B cell (primary cell): ENCODE results near the gene IWS1. TPM values are rescaled to one million over a fixed set of nuclear protein-coding genes. Genes with fewer than 3 reads are reported as not detected.

Experiments used
- ATAC-seq: fragments of 200-7000 bp; cut with Tn5 transposase; one replicate; pipeline ENCODE4 v1.10.0; 2021; ENCODE audit warnings: low read depth, mild to moderate bottlenecking, moderate number of reproducible peaks, moderate library complexity
- CTCF ChIA-PET: fragments of 350-600 bp; sonication (Branson Sonifier 250); formaldehyde crosslinking; loops from one replicate; lab custom pipeline; 2021; ENCODE audit warnings: antibody characterized with exemption, inconsistent platforms; lab: Charles Lee
- POLR2A ChIA-PET: fragments of 350-600 bp; sonication (Branson Sonifier 250); formaldehyde crosslinking; loops from one replicate; lab custom pipeline; 2021; ENCODE audit warnings: antibody characterized with exemption; lab: Charles Lee
- DNase-seq: peaks from one replicate; pipeline ENCODE4 v3.0.0; 2013
- H2AFZ ChIP-seq: 2 replicates; pipeline ENCODE4 v1.6.1; 2012; ENCODE audit warnings: mild to moderate bottlenecking, low read depth, low read length; ENCODE audit not compliant: insufficient read depth, poor library complexity, severe bottlenecking
- H3K27ac ChIP-seq, 2 donors: 1 replicate in 1 of 2; 2 replicates in 1 of 2; pipeline ENCODE4 v1.5.1; 2012 to 2013; ENCODE audit warnings: low read length in 2 of 2, mild to moderate bottlenecking in 2 of 2, moderate library complexity in 1 of 2
- H3K27me3 ChIP-seq, 4 experiments: fragments of 200-600 bp in 1 of 4; sonication (generic) in 1 of 4; replicated peaks in 1 of 4; 1 replicate in 2 of 4; 2 replicates in 2 of 4; pipeline versions ENCODE4 v1.6.1 to v1.7.0; 2013 to 2016; ENCODE audit warnings: low read length in 3 of 4, mild to moderate bottlenecking in 2 of 4, mixed read lengths in 1 of 4, moderate library complexity in 1 of 4; ENCODE audit not compliant: insufficient read depth in 4 of 4, control insufficient read depth in 3 of 4; ENCODE audit errors: control extremely low read depth in 1 of 4
- H3K36me3 ChIP-seq, 2 experiments: replicated peaks in 1 of 2; 1 replicate in 1 of 2; 2 replicates in 1 of 2; pipeline versions ENCODE4 v1.6.1 to v1.7.1; 2013; ENCODE audit warnings: low read length in 1 of 2; ENCODE audit not compliant: insufficient read depth in 2 of 2, control insufficient read depth in 1 of 2; ENCODE audit errors: control extremely low read depth in 1 of 2, extremely low read depth in 1 of 2
- H3K4me1 ChIP-seq, 2 donors: fragments of 200-600 bp in 1 of 2; sonication (generic) in 1 of 2; 1 replicate in 1 of 2; 2 replicates in 1 of 2; pipeline versions ENCODE4 v1.5.1 to v1.6.1; 2013 to 2017; ENCODE audit warnings: low read length in 2 of 2; ENCODE audit not compliant: control insufficient read depth in 2 of 2, insufficient read depth in 2 of 2
- H3K4me2 ChIP-seq: replicated peaks from 2 replicates; pipeline ENCODE3; 2012; ENCODE audit warnings: mild to moderate bottlenecking, low read depth, low read length; ENCODE audit not compliant: poor library complexity, severe bottlenecking
- H3K4me3 ChIP-seq, 5 experiments: fragments of 200-600 bp in 1 of 5; sonication (generic) in 1 of 5; 1 replicate in 3 of 5; 2 replicates in 2 of 5; pipeline versions ENCODE4 v1.5.1 to v1.7.0; 2011 to 2016; ENCODE audit warnings: low read length in 4 of 5, mild to moderate bottlenecking in 4 of 5, low read depth in 2 of 5, control low read depth in 1 of 5, moderate library complexity in 1 of 5; ENCODE audit not compliant: insufficient read depth in 1 of 5; ENCODE audit errors: control extremely low read depth in 1 of 5, extremely low read depth in 1 of 5
- H3K79me2 ChIP-seq: fragments of 200-600 bp; sonication (generic); one replicate; pipeline ENCODE4 v1.6.0; 2016; ENCODE audit warnings: low read length; ENCODE audit not compliant: control insufficient read depth, insufficient read depth
- H3K9ac ChIP-seq: fragments of 200-600 bp; sonication (generic); 2 replicates; pipeline ENCODE4 v1.6.1; 2017; ENCODE audit warnings: mild to moderate bottlenecking, low read length, moderate library complexity
- H3K9me3 ChIP-seq, 3 donors: one replicate each; pipeline versions ENCODE4 v1.6.1 to v1.7.1; 2013; ENCODE audit warnings: low read length in 2 of 3; ENCODE audit not compliant: control insufficient read depth in 2 of 3, insufficient read depth in 1 of 3; ENCODE audit errors: control extremely low read depth in 1 of 3
- H4K20me1 ChIP-seq: 2 replicates; pipeline ENCODE4 v1.6.0; 2012; ENCODE audit warnings: mild to moderate bottlenecking, low read length; ENCODE audit not compliant: insufficient read depth, control insufficient read depth, poor library complexity, severe bottlenecking
- H3K27ac Mint-ChIP-seq: one replicate; pipeline ENCODE4 v1.8.0; 2021; ENCODE audit warnings: mixed read lengths
- H3K27me3 Mint-ChIP-seq: one replicate; pipeline ENCODE4 v1.8.0; 2021; ENCODE audit warnings: mixed read lengths
- H3K4me1 Mint-ChIP-seq: one replicate; pipeline ENCODE4 v1.8.0; 2021; ENCODE audit warnings: mixed read lengths
- H3K4me3 Mint-ChIP-seq: one replicate; pipeline ENCODE4 v1.8.0; 2021; ENCODE audit warnings: mixed read lengths
- H3K9me3 Mint-ChIP-seq: one replicate; pipeline ENCODE4 v1.8.0; 2022; ENCODE audit warnings: mixed read lengths; ENCODE audit not compliant: insufficient read depth
- CTCF ChIP-seq: fragments of 200-600 bp; IDR thresholded peaks from one replicate; pipeline ENCODE4 v1.8.0; 2022; ENCODE audit warnings: antibody characterized with exemption, mild to moderate bottlenecking
- EZH2 ChIP-seq: IDR thresholded peaks from 2 replicates; pipeline ENCODE4 v1.6.1; 2012; ENCODE audit warnings: borderline replicate concordance, low read depth, mild to moderate bottlenecking, moderate library complexity, low read length; ENCODE audit not compliant: insufficient read depth, poor library complexity, severe bottlenecking
- WGBS: methylation state at CpG from one replicate; pipeline ENCODE4 v1.1.5; 2013; ENCODE audit warnings: missing lambda C conversion rate; ENCODE audit not compliant: insufficient coverage; 5-methylcytosine and 5-hydroxymethylcytosine counted together
- intact Hi-C: fragments of 100-400 bp; cut with micrococcal nuclease; formaldehyde crosslinking; loops from one replicate; pipeline ENCODE4 v1.10.0; 2022
- polyA plus RNA-seq: library from polyadenylated mRNA; depleted of rRNA; stranded (reverse); fragments of >200 nt; gene quantifications from 2 replicates; pipeline ENCODE4 v1.2.3, GENCODE V29; 2012
- total RNA-seq, 2 donors: library from RNA; stranded (reverse); fragments of 120-200 nt in 1 of 2; gene quantifications; 1 replicate in 1 of 2; 2 replicates in 1 of 2; pipeline versions ENCODE4 v1.2.3 to v1.2.4, GENCODE V29; 2013 to 2022

The IWS1 gene
- total and polyA plus RNA-seq, 2 donors (not counting 1 experiment from before 2014, with no cell fraction given), result 22.5 to 45.9 TPM

- Histone ChIP-seq H3K4me1 (peaks cover 0 to 8% of the 10 kb centered on the region in 2 donors), H3K4me2 (peak overlapping the region; percentile 4), H3K79me2 (no peaks in the 10 kb centered on the region), H3K27ac (peak overlapping the region in 1 of 2 donors; percentile 22), H3K9me3 (no peaks in the 10 kb centered on the region), H3K4me3 (no peak overlapping the region), H3K36me3 (peaks cover 10 to 85% of the 10 kb centered on the region in 2 experiments), H3K9ac (peak overlapping the region; percentile 2), H4K20me1 (no peaks in the 10 kb centered on the region), H3K27me3 (no peaks in the 10 kb centered on the region), H2AFZ (no peak overlapping the region)
- intact Hi-C loops, result no loop called here
- POLR2A ChIA-PET, result no interaction called here
- DNase-seq (no peak), ATAC-seq (no peak)
- peaks cover 23% of the 10 kb centered on the region for H3K4me1 Mint-ChIP-seq
- 50% methylated on average over 1 of the region's 5 CpGs for WGBS
- H3K27me3 Mint-ChIP-seq, result no peaks in the 10 kb centered on the region
- peak overlapping the region; percentile 57 for H3K27ac Mint-ChIP-seq
- no peak overlapping the region for H3K4me3 Mint-ChIP-seq
- TF ChIP-seq EZH2, result no peak
- no peak for TF ChIP-seq CTCF
- CTCF ChIA-PET, result no interaction called here
- no peaks in the 10 kb centered on the region for H3K9me3 Mint-ChIP-seq
Measured at GRCh38 chr2:127485051-127485693, 41.1 kb downstream of the IWS1 start.

DNA sequence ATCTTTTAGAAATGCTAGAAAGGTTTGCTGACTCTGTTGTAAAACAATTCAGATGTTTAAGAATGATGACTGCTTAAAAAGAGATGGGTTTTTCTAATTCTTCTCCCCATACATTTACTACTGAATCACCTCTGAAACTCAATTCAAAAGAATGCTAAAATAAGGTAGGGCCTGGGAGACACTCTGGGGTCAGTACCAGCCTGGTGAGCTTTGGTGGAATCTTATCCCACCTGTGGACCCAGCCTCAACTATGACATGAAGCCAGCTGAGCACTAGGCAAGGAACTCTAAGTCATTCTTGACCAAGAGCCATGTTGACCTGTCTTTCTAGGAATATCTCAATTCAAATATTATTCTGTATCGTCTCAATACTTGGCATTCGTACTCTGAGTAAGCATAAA is 44.3 kb downstream of the IWS1 start:
- Histone ChIP-seq H3K27ac (no peak overlapping the region), H3K9ac (no peak overlapping the region), H3K36me3 (peaks cover 4 to 61% of the 10 kb centered on the region in 2 experiments), H3K9me3 (no peaks in the 10 kb centered on the region), H3K4me3 (no peak overlapping the region), H3K79me2 (no peaks in the 10 kb centered on the region), H3K4me2 (no peak overlapping the region), H2AFZ (no peak overlapping the region), H3K27me3 (no peaks in the 10 kb centered on the region), H3K4me1 (peaks cover 0 to 5% of the 10 kb centered on the region in 2 donors), H4K20me1 (no peaks in the 10 kb centered on the region)
- Mint-ChIP-seq H3K4me3 (no peak overlapping the region), H3K27me3 (no peaks in the 10 kb centered on the region), H3K4me1 (peaks cover 13% of the 10 kb centered on the region), H3K9me3 (no peaks in the 10 kb centered on the region), H3K27ac (no peak overlapping the region)
- intact Hi-C loops, result no loop called here
- DNase-seq (no peak), ATAC-seq (no peak)
- no CpG with 5 or more reads among the region's 2 CpGs for WGBS
- ChIA-PET CTCF (interaction anchor here (0.6 to 2.2 kb wide), 8 partner anchors 9 to 683 kb away, joined by 3 to 8 read pairs (median 3); no protein-coding TSS in a partner anchor), POLR2A (no interaction called here)
- TF ChIP-seq EZH2, result no peak
- TF ChIP-seq CTCF, result no peak
